Measurements from ENCODE around the gene PGM5.

Gene PGM5

GRCh38 chr9:68437785-68438184 lies 81.4 kb downstream of the PGM5 start:
- no peak for DNase-seq (ENCODE audit: low read depth)

- DNase-seq (ENCODE audit: low read depth): no peak
These were observed 87.2 kb downstream of the PGM5 start for GRCh38 chr9:68443624-68444023.

GRCh38 chr9:68446836-68447235 lies 90.4 kb downstream of the PGM5 start:
- DNase-seq (ENCODE audit: low read depth): no peak

- DNase-seq (ENCODE audit: low read depth): no peak
These were observed 91.2 kb downstream of the PGM5 start for GRCh38 chr9:68447611-68448010.

- DNase-seq (ENCODE audit: low read depth): no peak
These were observed 98.3 kb downstream of the PGM5 start for GRCh38 chr9:68454579-68455334.

- DNase-seq (ENCODE audit: low read depth): no peak
These were observed 99.0 kb downstream of the PGM5 start for GRCh38 chr9:68455451-68455850.

- no peak for DNase-seq (ENCODE audit: low read depth)
These were observed 101.4 kb downstream of the PGM5 start for GRCh38 chr9:68457803-68458202.

GRCh38 chr9:68458918-68459317 lies 102.5 kb downstream of the PGM5 start:
- no peak for DNase-seq (ENCODE audit: low read depth)

GRCh38 chr9:68462105-68462775 lies 105.8 kb downstream of the PGM5 start:
- DNase-seq (ENCODE audit: low read depth): no peak

GRCh38 chr9:68470067-68470466 lies 113.7 kb downstream of the PGM5 start:
- DNase-seq (ENCODE audit: low read depth): no peak

GRCh38 chr9:68470634-68471033 lies 114.2 kb downstream of the PGM5 start:
- no peak for DNase-seq (ENCODE audit: low read depth)

- no peak for DNase-seq (ENCODE audit: low read depth)
These were observed 115.7 kb downstream of the PGM5 start for GRCh38 chr9:68472119-68472518.

GRCh38 chr9:68473790-68474189 lies 117.4 kb downstream of the PGM5 start:
- no peak for DNase-seq (ENCODE audit: low read depth)

- no peak for DNase-seq (ENCODE audit: low read depth)
These were observed 120.0 kb downstream of the PGM5 start for GRCh38 chr9:68476422-68476821.

- no peak for DNase-seq (ENCODE audit: low read depth)
These were observed 120.4 kb downstream of the PGM5 start for GRCh38 chr9:68476847-68477246.

GRCh38 chr9:68480807-68481206 lies 124.4 kb downstream of the PGM5 start:
- DNase-seq (ENCODE audit: low read depth): no peak

- no peak for DNase-seq (ENCODE audit: low read depth)
These were observed 126.1 kb downstream of the PGM5 start for GRCh38 chr9:68482548-68482947.

- no peak for DNase-seq (ENCODE audit: low read depth)
These were observed 131.7 kb downstream of the PGM5 start for GRCh38 chr9:68488126-68488525.

- DNase-seq (ENCODE audit: low read depth): no peak
These were observed 133.2 kb downstream of the PGM5 start for GRCh38 chr9:68489646-68490045.

GRCh38 chr9:68492806-68493205 lies 136.4 kb downstream of the PGM5 start:
- DNase-seq (ENCODE audit: low read depth): no peak

- DNase-seq (ENCODE audit: low read depth): no peak
These were observed 137.1 kb downstream of the PGM5 start for GRCh38 chr9:68493541-68493940.

- DNase-seq (ENCODE audit: low read depth): no peak
These were observed 137.7 kb downstream of the PGM5 start for GRCh38 chr9:68493958-68494577.

- DNase-seq (ENCODE audit: low read depth): no peak
These were observed 138.8 kb downstream of the PGM5 start for GRCh38 chr9:68495247-68495646.

Measured in activated T-cell treated with anti-CD3 and anti-CD28 coated beads for 48 hours (primary cell).